Measurements from ENCODE around the gene CAPNS1.
A peak's percentile ranks its signal among the peaks of the same experiment; 100 is the strongest.

Gene CAPNS1

GRCh38 chr19:36150586-36150985 is 10.7 kb downstream of the CAPNS1 start:
- no peak overlapping the region for H3K4me3 ChIP-seq (ENCODE audit: low read length)
- DNase-seq (ENCODE audit: low read depth) = no peak
- no peak for TF ChIP-seq CTCF (IDR thresholded peaks at IDR 0.05; ENCODE audit: insufficient read depth, low read depth, low read length, missing control alignments)

- H3K4me3 ChIP-seq (ENCODE audit: low read length) = no peak overlapping the region
- no peak for TF ChIP-seq CTCF (IDR thresholded peaks at IDR 0.05; ENCODE audit: insufficient read depth, low read depth, low read length, missing control alignments)
- DNase-seq (ENCODE audit: low read depth) = no peak
Measured at GRCh38 chr19:36151144-36152018, 11.5 kb downstream of the CAPNS1 start.

GRCh38 chr19:36152019-36152351 is 12.1 kb downstream of the CAPNS1 start:
- TF ChIP-seq CTCF (IDR thresholded peaks at IDR 0.05; ENCODE audit: insufficient read depth, low read depth, low read length, missing control alignments) = no peak
- DNase-seq (ENCODE audit: low read depth) = no peak
- no peak overlapping the region for H3K4me3 ChIP-seq (ENCODE audit: low read length)

- no peak for DNase-seq (ENCODE audit: low read depth)
- H3K4me3 ChIP-seq (ENCODE audit: low read length) = no peak within 1 kb of the TSS
- no peak for TF ChIP-seq CTCF (IDR thresholded peaks at IDR 0.05; ENCODE audit: insufficient read depth, low read depth, low read length, missing control alignments)
Measured at GRCh38 chr19:36152352-36153091, 12.7 kb downstream of the CAPNS1 start, which contains the start of gene COX7A1. Gene COX7A1 (minus strand): TSS chr19:36152447. CDS start chr19:36152407, 40 bp downstream.

GRCh38 chr19:36153126-36153525 is 13.3 kb downstream of the CAPNS1 start:
- TF ChIP-seq CTCF (IDR thresholded peaks at IDR 0.05; ENCODE audit: insufficient read depth, low read depth, low read length, missing control alignments) = no peak
- H3K4me3 ChIP-seq (ENCODE audit: low read length) = no peak overlapping the region
- no peak for DNase-seq (ENCODE audit: low read depth)

- no peak for TF ChIP-seq CTCF (IDR thresholded peaks at IDR 0.05; ENCODE audit: insufficient read depth, low read depth, low read length, missing control alignments)
- DNase-seq (ENCODE audit: low read depth) = peak; percentile 32
- H3K4me3 ChIP-seq (ENCODE audit: low read length) = no peak overlapping the region
Measured at GRCh38 chr19:36160821-36161596, 21.1 kb downstream of the CAPNS1 start.

Data from epithelial cell of esophagus (primary cell).